AG09309 (cell line): Measurements from ENCODE around the gene RTL10.

ENCODE experiments used
- DNase-seq: peaks from one replicate; pipeline ENCODE4 v3.0.0-alpha.2; 2010; ENCODE audit warnings: low read depth
- H3K4me3 ChIP-seq: 2 replicates; pipeline ENCODE4 v1.5.1; 2011; ENCODE audit warnings: mild to moderate bottlenecking, low read depth, low read length, moderate library complexity; ENCODE audit not compliant: control insufficient read depth
- TF ChIP-seq, protein P1 (sequence below): IDR thresholded peaks from 2 replicates; pipeline ENCODE4 v1.5.1; 2011; ENCODE audit warnings: mild to moderate bottlenecking, low read depth, low read length, inconsistent platforms; ENCODE audit not compliant: insufficient read depth, control insufficient read depth; ENCODE audit errors: missing control alignments

Gene RTL10

DNA sequence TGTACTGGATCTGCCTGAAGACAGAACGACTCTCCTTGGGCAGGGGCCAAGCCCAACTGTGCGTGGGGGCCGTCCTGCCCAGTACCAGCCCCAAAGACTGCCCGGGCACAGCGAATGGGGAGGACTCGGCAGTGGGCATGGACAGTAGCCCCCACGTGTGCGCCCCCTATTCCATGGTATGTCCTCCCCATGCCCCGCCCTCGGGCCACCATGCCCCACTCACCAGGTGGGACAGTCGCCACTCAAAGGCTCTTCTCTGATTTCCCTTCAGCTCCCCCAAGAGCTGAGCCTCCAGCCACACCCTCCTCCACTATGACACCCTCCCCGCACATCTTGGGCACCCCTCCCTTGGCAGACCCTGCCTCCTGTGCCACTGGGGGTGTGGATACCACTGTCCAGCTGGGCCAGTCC is 43.5 kb downstream of the RTL10 start:
- no peak for DNase-seq
- TF ChIP-seq, protein P1, sequence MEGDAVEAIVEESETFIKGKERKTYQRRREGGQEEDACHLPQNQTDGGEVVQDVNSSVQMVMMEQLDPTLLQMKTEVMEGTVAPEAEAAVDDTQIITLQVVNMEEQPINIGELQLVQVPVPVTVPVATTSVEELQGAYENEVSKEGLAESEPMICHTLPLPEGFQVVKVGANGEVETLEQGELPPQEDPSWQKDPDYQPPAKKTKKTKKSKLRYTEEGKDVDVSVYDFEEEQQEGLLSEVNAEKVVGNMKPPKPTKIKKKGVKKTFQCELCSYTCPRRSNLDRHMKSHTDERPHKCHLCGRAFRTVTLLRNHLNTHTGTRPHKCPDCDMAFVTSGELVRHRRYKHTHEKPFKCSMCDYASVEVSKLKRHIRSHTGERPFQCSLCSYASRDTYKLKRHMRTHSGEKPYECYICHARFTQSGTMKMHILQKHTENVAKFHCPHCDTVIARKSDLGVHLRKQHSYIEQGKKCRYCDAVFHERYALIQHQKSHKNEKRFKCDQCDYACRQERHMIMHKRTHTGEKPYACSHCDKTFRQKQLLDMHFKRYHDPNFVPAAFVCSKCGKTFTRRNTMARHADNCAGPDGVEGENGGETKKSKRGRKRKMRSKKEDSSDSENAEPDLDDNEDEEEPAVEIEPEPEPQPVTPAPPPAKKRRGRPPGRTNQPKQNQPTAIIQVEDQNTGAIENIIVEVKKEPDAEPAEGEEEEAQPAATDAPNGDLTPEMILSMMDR = no peak
- H3K4me3 ChIP-seq = no peak overlapping the region

DNA sequence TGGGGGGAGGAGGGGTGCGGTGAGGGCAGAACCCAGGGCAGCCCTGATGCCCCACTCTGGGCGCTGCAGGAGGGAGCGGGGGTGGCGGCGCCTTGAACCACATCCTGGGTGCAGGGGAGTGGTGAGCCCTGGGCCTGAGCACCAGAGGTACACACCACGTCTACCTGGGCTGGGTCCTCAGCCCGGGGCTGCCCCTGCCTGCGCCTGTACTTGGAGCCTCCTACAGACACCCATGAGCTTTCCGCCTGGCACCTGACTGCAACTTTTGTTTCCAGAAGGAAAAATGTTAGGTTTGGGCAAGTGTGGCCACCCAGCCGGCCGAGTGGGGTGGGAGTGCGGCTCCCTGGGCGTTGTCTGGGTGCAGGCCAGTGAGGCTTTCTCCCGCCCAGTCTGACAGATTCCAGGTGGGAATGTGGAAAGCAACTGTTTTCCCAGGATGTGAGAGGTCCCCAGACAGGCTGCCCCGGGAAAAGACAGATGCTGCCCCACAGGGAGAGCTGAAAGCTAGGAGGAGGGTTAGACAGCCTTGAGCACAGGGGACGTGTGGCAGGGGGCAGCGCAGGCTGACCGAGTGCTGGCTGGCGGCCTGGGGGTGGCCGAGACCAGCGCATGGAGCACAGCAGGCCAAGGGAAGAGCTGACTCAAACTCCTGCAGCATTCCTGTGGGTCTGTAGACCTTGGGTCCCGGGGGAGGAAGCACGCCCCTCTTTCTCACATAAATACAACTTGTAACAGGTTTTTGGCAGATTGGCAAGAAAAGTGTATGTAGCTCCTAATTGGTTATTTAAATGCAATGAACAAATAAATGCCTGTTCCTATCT is 44.1 kb downstream of the RTL10 start:
- DNase-seq = peak; percentile 28
- TF ChIP-seq, protein P1 = no peak
- H3K4me3 ChIP-seq = no peak overlapping the region

DNA sequence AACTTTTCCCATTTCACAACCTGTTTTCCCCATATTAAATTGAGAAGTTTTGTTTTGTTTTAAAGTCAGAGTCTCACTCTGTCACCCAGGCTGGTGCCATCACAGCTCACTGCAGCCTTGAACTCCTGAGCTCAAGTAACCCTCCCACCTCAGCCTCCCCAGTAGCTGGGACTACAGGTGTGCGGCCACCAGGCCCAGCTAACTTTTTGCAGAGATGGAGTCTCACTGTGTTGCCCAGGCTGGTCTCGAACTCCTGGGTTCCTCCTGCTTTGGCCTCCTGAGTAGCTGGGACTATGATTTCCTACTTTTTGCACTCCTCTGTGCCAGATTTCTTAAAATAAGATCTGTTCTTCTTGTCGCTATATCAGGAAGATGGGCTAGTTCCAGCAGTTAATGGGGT is 44.9 kb downstream of the RTL10 start:
- no peak overlapping the region for H3K4me3 ChIP-seq
- DNase-seq = no peak
- TF ChIP-seq, protein P1 = no peak

DNA sequence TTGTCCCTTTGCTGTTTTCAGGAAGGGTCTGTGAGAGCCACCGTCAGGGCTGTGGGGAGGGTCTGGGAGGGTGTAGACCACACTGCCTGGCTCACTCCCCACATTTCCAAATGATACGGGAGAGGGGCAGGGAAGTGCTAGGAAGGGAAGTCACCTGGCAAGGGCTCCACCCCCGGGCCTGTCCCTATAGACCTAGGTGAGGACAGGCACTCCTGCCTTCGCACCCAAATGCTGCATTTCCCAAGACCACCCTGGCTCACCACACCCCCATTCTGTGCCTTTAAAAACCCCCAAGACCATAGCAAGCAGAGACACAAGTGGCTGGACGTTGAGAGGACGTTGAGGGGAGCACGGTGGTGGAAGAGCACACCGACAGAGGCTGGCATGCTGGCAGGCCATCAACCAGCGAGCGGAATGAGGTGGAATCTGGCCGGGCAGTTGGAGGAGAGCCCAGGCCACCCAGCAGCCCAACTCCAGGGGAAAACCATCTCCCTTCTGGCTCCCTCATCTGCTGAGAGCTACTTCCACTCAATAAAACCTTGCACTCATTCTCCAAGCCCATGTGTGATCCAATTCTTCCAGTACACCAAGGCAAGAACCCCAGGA is 45.7 kb downstream of the RTL10 start:
- no peak for DNase-seq
- H3K4me3 ChIP-seq = no peak overlapping the region
- TF ChIP-seq, protein P1 = no peak

DNA sequence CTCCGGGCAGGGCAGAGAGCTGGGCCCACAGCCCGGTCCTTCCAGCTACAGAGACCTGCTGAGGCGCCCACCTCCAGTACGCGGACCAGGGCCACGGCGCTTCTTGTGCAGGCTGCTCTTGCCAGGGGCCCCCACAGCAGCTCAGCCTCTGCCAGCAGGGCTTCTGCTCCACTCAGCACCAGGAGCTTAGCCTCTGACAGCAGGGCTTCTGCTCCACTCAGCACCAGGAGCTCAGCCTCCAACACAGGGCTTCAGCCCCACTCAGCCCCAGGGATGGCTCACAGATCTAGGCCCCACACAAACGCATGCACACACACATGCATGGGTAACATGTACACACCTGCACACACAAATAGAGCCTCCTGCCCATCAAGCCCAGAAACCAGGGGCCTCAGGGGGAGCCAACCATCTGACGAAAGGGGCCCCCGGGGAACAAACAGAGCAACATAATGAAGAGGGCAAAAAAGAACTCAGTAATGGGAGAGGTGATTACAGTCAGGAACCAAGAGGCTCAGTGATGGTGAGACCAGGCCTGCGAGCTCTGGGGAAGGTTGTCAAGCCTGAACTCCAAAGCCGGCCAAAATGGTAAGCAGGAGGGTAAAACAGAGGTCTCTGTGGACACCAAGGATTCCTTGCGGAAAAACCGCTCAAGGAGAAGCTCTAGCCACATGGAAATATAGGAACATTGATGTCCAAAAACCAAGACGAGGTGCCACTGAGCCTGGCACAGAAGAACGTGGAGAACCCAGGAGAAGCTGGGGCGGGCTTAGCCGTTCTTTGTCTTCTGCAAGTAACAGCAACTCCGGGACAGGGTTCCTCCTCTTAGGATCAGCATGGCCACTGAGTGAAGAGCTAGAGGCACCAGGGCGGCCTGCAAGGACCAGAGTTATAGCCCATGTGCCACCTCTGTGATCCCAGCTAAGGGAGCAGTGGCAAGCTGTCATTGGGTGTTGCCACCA is 46.5 kb downstream of the RTL10 start:
- no peak overlapping the region for H3K4me3 ChIP-seq
- TF ChIP-seq, protein P1 = no peak
- DNase-seq = no peak

DNA sequence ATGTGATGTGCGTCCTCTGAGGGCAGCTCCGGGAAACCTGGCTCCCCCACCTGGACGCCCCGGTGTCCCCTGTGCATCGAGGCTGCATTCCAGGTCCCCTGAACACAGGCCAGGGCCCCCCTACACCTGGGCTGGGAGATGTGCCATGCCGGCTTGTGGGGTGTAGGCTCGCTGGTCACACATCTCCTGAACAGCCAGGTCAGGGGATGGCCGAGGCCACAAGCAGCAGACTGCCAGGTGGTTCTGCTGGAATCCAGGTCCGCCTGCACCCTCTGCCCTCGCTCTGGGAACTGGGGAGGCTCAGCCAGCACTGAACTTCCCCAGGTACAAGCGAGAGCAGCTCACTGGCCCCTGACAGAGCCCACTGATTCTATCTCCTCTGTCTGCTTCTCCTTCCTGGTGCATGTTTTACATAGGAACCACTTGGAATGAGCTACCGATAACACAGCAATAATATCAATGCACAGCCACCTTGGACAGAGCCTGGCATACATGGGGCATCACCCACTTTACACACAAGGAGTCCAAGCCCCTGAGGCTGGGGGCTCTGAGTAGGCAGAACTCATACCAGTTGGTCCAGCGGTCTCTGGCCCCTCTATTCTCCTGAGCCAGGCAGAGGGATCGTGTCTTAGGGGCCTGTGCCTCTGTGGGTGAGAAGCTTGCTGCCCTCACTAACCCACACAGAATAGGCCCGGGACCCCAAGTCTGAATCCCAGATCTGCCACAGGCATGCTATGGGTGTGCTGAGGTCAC is 47.3 kb downstream of the RTL10 start:
- H3K4me3 ChIP-seq = no peak overlapping the region
- TF ChIP-seq, protein P1 = no peak
- no peak for DNase-seq
